Measurements from ENCODE around the gene PTS.

Gene PTS

DNA sequence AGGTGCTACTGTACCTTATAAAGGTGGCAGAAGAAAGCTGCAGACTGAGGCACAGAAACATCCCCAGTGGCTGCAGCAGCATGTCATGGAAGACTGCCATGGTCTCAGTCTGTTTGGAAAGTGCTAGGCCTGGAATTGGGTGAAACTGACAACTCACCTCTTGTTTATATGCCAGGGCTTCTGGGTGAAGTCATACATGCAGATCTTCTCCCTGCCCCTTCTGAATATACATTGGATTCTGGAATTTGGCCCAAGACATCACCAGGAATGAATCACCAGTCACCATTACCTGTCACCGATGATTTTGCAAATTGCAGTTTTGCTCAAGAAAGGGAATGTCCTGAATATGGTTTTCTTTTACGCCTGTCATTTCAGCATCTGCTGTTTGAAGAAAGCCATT lies 34.3 kb downstream of the PTS start, which contains the start of gene PLET1:
TSS of gene PLET1 (minus strand) at position 371 of the 400 bp plus-strand sequence. CDS start at position 100, 271 bp downstream.
- in situ Hi-C loops (cut with MboI; ENCODE audit: low sequenced_read_pairs): no loop called here

DNA sequence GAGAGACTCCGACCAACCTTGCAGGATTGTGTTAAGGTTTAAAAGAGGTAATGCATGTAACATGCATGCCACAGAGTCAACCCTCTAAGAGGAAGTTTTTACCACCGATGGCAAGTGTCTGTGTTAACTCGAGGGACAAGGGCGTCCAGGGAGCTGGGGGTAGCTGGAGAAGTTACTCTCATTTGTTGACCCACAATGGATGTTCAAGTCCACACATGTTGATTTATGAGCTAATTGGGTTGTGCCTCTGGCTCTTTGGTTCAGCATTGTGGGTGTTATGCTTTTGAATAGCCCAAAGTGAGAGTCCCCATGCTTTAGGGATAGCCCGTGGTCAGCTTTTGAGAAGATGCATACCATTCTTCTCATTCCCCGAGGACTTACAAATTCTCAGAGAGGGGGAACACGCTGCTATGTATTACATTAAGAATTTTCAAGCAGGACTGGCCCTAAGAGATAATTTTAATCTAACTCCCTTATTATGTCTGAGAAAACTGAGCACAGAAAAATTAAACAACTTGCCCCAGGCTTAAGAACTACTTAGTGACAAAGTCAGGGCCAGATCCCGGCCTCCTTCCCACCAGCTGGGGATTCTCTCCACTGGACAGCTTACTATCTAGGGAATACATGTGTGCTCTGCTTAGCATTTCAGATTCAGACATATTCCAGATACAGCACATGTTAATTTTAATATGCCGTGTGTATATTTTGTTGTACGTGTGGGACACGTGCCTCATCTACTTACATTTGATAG lies 39.6 kb downstream of the PTS start:
- in situ Hi-C loops (cut with MboI; ENCODE audit: low sequenced_read_pairs): no loop called here

DNA sequence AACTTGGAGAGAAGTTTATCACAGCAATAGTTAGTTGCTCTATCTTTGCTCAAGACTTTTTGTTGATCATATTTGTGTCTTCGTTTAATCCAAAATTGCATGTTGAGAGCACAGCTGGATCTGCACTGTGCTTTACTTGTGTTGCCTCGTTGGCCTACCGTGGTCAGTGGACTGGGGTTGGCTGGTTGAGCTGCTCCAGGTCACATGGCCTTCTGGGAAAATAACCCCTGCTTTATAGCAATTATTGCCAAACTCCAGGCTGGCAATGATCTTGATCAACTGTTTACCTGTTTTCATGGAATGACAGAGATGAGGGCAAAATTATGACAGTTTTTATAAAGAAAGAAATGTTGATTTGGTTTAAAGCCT lies 40.2 kb downstream of the PTS start:
- in situ Hi-C loops (cut with MboI; ENCODE audit: low sequenced_read_pairs): no loop called here

DNA sequence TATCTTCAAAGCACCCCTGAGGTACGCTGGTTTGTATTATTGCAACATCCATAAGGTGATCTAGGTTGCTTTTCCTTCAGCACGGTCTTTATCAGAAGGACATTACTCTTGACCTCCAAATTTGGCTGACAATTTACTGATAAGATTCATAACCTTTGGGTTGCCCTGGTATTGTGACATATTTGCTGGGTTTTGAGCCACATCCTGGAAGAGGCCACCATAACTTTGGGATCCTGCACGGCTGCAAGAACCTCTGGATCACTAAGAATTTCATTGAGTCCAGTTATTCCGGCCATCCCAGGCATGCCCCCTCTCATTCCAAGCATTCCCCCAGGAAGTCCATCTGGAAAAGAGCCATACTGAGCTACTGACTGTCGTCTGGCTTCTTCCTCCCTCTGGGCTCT lies 41.0 kb downstream of the PTS start:
- in situ Hi-C loops (cut with MboI; ENCODE audit: low sequenced_read_pairs): no loop called here

DNA sequence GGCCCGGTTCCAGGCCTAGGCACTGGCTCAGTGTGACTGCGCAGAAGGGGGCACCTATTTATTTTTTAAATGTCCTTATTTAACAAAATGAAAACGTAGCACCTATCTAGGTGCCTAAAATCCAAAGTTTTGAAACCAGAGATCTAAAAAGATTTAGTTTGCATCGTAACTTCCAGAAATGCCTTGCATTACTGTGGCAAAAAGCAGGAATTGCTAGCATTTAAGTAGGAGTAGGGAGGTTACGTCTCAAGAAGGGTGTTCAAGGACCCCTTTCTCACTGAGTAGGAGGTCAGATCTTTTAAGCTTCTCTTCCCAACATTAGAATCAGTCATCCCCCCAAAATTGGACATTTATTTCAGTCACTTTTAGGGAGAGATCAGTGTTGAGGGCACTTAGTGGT lies 42.2 kb downstream of the PTS start:
- in situ Hi-C loops (cut with MboI; ENCODE audit: low sequenced_read_pairs): no loop called here

DNA sequence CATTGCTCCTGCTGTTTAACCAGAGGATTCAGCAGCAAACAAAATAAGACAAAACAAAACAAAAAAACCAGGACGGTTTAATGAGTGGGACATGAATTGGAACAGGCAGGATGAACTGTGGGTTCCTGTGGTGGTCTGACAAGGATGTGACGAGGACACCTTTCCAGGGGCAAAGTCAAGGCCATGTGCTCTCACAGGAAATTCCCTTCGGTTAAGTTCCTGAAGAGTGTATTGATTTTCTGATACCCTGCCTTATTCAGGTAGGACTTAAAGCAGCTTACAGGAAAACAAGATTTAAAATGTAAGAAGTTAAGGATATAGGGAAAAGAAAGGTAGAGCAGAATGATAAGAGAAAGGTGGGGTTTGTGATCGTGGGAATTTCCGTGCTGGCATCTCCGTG lies 42.9 kb downstream of the PTS start:
- in situ Hi-C loops (cut with MboI; ENCODE audit: low sequenced_read_pairs): no loop called here

DNA sequence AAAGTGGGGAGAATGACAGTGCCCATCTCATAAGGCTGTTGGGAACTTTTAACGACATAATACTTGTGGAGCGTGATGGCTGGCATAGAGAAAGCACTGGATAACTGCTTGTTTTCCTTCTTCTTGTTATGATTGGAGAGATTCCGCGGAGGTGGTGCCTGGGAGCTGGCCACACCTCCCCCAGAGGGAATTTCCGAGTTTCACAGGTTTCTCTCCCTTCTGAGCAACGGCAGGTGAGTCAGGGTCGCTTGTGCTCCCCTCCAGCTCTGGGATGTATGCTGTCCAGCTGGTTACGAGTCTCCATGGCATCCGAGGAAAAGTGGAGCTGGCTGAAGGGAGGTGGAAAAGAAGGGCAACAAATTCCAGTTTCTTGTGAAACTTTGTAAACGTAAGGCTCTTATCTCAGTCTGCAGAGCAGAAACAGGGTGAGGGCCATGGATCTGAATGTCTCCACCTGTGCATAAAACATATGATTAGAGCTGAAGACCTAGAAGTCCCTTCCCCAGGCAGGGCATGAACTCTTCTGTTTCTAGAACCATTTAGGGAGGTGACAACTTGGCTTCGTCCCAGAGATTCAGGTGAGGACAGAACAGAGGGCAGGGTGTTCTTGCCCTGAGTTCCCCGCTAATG lies 44.4 kb downstream of the PTS start:
- in situ Hi-C loops (cut with MboI; ENCODE audit: low sequenced_read_pairs): no loop called here

DNA sequence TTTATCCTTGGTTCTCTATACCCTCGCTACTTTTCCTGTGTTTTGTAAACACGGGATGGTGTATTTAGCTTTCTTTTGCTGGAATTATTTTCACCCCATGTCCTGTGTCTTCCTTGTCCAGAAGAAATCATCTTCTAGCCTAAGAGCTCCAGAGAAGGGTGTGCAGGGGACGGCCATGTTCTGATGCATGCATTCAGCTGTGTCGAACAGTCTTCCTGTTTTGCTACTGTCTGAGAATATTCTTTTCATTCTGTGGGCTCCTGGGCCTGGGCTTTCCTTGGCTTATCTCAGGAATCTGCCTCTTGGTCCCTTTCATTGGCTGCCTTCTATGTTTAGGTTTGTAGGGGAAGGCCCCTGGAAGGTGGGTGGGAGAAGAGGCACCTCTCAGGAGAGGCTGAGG lies 45.0 kb downstream of the PTS start:
- in situ Hi-C loops (cut with MboI; ENCODE audit: low sequenced_read_pairs): no loop called here

DNA sequence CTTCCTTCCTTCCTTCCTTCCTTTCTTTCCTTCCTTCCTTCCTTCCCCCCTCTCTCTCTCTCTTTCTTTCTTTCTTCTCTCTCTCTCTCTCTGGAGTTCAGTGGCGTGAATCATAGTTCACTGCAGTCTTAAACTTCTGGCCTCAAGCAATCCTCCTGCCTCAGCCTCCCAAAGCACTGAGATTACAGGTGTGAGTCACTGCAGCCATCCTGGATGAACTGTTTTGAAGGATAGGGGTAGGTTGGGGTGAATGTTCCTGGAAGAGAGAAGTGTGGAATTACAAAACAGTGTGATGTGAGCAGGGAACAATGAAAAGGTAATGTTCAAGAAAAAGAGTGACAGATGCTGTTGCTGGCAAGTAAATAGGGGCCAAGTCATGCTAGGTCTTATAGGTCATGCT lies 46.8 kb downstream of the PTS start:
- in situ Hi-C loops (cut with MboI; ENCODE audit: low sequenced_read_pairs): no loop called here

DNA sequence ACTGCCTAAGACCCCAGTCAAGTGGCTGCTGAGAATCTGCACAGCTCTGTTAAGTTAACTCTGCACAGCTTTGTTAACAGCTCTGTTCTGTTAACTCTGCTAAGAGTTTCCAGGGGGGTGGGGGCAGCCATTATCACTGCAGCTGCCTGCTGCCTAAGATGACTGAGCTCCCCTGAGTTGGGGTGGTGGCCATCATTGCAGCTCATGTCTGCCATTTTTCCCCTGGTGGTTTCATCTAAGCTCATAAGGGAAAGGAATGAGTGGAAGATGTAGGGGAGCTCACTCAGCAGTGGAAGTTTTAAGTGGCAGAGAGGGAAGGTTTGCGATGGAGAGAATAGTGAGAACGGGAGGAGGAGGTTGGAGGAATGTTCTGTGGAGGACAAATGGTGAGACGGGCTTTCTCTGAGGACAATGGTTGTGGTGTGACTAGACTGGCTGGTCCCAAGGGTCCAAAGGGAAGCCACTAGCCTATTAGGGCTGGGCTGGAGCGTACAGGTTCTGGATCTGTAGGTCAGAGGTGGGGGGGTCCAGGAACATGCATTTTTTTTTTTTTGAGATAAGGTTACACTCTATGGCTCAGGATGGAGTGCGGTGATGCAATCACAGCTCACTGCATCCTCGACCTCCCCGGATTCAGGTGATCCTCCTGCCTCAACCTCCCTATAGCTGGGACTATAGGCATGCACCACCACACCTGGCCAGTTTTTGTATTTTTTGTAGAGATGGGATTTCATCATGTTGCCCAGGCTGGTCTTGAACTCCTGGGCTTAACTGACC lies 48.0 kb downstream of the PTS start:
- in situ Hi-C loops (cut with MboI; ENCODE audit: low sequenced_read_pairs): no loop called here

DNA sequence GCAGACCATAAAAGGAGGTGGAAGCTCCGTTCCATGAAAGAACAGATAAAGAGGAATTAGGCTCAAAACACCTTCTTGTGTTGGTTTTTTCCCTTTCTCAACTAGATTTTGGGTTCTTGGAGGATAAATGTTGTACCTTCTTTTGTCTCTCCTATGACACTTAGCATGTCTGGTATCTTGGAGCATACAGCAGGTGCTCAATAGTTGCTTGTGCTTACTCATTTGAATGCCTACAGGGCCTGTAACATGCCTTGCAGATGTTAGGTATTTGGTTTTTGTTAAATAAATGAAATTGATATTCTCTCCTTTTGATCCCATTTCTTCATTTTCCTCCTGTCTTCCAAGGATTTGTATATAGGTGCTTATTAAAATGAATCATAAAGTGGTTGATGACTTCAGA lies 50.8 kb downstream of the PTS start:
- in situ Hi-C loops (cut with MboI; ENCODE audit: low sequenced_read_pairs): loop anchor here (25.0 kb wide), 2 partner anchors 285 to 1010 kb away; no protein-coding TSS in a partner anchor

DNA sequence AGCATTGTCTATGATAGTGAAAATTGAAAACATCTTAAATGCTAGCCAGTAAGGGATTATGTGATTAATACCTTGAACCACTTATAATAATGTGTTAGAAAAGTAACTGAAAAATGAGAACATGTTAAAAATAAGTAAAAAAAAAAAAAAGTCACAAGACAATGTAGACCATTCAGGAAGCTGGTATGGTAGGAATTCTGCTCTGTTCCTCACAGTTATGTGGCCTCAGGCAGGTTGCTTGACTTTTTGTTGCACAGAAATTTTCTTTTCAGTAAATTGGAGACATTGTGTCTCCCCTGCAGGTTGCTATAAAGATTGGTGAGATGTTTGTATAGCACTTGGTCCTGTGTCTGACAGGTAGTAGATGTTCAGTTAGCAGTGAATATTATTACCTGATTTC lies 51.7 kb downstream of the PTS start:
- in situ Hi-C loops (cut with MboI; ENCODE audit: low sequenced_read_pairs): loop anchor here (25.0 kb wide), 2 partner anchors 284 to 1009 kb away; no protein-coding TSS in a partner anchor

DNA sequence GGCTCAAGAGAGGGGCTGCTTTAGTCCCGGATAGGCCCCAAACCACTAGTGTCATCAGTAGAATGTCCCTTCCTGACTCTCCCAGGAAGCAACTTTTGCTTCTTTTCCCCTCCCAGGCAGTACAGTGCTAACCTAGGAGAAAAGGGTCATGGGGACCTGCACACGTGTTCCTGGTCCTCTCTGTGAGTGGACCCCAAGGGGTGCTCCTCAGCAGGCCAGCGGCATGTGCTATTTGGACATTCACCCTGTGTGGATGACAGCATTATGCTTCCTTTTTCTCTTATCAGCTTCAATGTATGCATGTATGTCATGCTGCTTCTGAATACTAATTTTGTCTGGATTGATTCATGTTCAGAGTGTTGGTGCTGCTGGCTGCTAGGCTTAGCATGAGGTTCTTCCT lies 52.6 kb downstream of the PTS start:
- in situ Hi-C loops (cut with MboI; ENCODE audit: low sequenced_read_pairs): loop anchor here (25.0 kb wide), 2 partner anchors 283 to 1008 kb away; no protein-coding TSS in a partner anchor

DNA sequence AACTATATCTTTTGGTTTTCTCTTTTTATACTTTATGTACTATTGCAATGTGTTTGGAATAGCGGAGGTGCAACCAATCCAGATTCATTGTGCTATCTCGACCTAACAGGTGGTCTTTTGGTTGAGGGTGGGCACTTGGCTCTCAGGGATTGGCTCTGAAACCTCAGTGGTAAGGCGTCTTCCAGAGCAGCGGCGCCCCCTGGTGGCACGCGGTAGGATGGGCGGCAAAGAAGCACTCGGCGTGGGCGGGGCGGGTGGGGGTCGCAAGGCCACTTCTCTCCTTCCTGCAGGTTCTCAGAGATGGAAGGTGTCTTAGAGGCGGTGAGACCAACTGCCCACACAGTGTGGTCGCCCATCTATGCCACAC lies 53.7 kb downstream of the PTS start:
- in situ Hi-C loops (cut with MboI; ENCODE audit: low sequenced_read_pairs): loop anchor here (25.0 kb wide), 2 partner anchors 282 to 1007 kb away; no protein-coding TSS in a partner anchor

DNA sequence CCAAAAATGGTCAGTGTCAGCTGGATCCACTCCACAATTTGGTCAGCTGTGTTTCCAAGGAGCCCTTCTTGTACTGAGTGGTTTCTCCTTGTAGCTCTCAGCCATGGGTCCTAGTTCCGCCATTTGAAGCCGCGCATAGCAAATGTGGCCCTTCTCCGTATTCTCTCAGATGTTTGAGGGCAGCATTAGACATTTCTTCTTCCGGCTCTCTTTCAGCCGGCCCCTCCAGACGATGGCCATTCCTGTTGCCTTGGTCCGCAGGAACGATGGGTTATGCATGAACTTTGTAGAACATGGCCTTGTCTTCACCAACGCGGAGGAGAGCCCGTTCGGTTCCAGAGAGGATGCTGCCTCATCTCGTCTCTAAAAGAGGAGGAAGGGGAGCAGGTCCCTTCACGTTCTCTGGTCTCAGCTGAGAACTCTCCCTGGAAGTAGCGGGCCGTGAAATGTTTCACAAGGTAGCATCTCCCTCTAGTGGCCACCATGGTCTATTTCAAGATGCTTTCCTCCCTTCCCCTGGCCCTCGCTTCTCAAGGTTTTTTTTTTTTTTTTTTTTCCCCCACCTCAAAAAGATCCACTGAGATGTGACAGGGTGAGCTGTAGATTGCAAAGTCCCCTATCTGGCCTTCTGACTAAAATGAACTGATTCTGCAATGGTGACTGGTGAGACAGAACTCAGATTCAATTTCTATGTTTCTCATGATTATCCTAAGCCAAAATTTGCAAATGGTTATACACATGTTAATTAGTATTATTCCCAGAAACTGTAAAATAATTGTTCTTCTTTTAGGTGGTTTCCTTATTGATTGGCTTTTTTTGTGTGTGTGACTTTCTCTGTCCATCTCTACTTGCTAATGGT lies 54.3 kb downstream of the PTS start:
- in situ Hi-C loops (cut with MboI; ENCODE audit: low sequenced_read_pairs): loop anchor here (25.0 kb wide), 2 partner anchors 282 to 1007 kb away; no protein-coding TSS in a partner anchor

DNA sequence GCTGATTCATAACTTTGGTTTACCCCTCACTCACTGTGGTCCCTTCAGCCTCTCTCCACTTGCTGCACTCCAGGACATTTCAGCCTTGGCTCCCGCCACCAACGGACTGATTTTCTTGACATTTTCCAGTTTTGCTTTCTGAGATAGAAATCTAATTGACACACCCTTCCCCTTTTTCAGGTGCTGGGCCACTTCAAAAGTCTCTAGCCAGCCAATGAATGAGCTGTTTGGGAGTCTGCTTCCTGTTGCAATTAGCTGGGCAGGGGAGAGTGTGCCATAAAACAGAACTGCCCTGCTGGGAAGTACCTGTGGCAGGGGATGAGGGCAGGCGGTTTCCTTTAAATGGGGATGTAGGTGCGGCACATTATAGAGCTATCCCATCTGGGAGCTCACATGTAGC lies 55.5 kb downstream of the PTS start:
- in situ Hi-C loops (cut with MboI; ENCODE audit: low sequenced_read_pairs): loop anchor here (25.0 kb wide), 2 partner anchors 281 to 1006 kb away; no protein-coding TSS in a partner anchor
